Measurements from ENCODE around the gene BDH1. TPM values are rescaled to one million over a fixed set of nuclear protein-coding genes. Genes with fewer than 3 reads are reported as not detected.

Gene BDH1
- total RNA-seq, 2 experiments from 2014 or later, result 54.2 to 55.8 TPM

GRCh38 chr3:197499427-197499826 is 56.3 kb downstream of the BDH1 start:
- Mint-ChIP-seq H3K9me3 (peaks cover 4% of the 10 kb centered on the region), H3K36me3 (ENCODE audit: low read depth) (no peaks in the 10 kb centered on the region), H3K27ac (no peak overlapping the region), H3K4me3 (no peak overlapping the region), H3K4me1 (no peaks in the 10 kb centered on the region), H3K27me3 (no peaks in the 10 kb centered on the region)
- ChIA-PET CTCF (interaction anchor here (1.2 kb wide), 1 partner anchor 243 kb away, joined by 3 read pairs; no protein-coding TSS in a partner anchor), POLR2A (no interaction called here)
- DNase-seq, result no peak

- no peak overlapping the region for H3K4me3 Mint-ChIP-seq
- no peaks in the 10 kb centered on the region for H3K36me3 Mint-ChIP-seq (ENCODE audit: low read depth)
- H3K4me1 Mint-ChIP-seq, result no peaks in the 10 kb centered on the region
- ChIA-PET CTCF (no interaction called here), POLR2A (no interaction called here)
- H3K9me3 Mint-ChIP-seq, result peaks cover 4% of the 10 kb centered on the region
- no peak overlapping the region for H3K27ac Mint-ChIP-seq
- DNase-seq, result no peak
- H3K27me3 Mint-ChIP-seq, result peaks cover 7% of the 10 kb centered on the region
Observed at GRCh38 chr3:197498499-197499241, 57.1 kb downstream of the BDH1 start.

- ChIA-PET POLR2A (no interaction called here), CTCF (no interaction called here)
- Mint-ChIP-seq H3K4me3 (no peak overlapping the region), H3K4me1 (no peaks in the 10 kb centered on the region), H3K27ac (no peak overlapping the region), H3K27me3 (peaks cover 11% of the 10 kb centered on the region), H3K9me3 (peaks cover 4% of the 10 kb centered on the region), H3K36me3 (ENCODE audit: low read depth) (no peaks in the 10 kb centered on the region)
- no peak for DNase-seq
Observed at GRCh38 chr3:197496746-197497125, 59.0 kb downstream of the BDH1 start.

GRCh38 chr3:197495999-197496745 is 59.6 kb downstream of the BDH1 start:
- Mint-ChIP-seq H3K27me3 (peaks cover 11% of the 10 kb centered on the region), H3K4me1 (no peaks in the 10 kb centered on the region), H3K27ac (no peak overlapping the region), H3K9me3 (peaks cover 4% of the 10 kb centered on the region), H3K36me3 (ENCODE audit: low read depth) (no peaks in the 10 kb centered on the region), H3K4me3 (no peak overlapping the region)
- CTCF ChIA-PET, result no interaction called here
- POLR2A ChIA-PET, result no interaction called here
- DNase-seq, result no peak

- no peak for DNase-seq
- H3K27ac Mint-ChIP-seq, result no peak overlapping the region
- H3K9me3 Mint-ChIP-seq, result peaks cover 4% of the 10 kb centered on the region
- ChIA-PET POLR2A (no interaction called here), CTCF (interaction anchor here (0.7 kb wide), 1 partner anchor 16 kb away, joined by 3 read pairs; no protein-coding TSS in a partner anchor)
- H3K4me3 Mint-ChIP-seq, result no peak overlapping the region
- H3K4me1 Mint-ChIP-seq, result no peaks in the 10 kb centered on the region
- no peaks in the 10 kb centered on the region for H3K36me3 Mint-ChIP-seq (ENCODE audit: low read depth)
- H3K27me3 Mint-ChIP-seq, result peaks cover 11% of the 10 kb centered on the region
Observed at GRCh38 chr3:197495499-197495898, 60.3 kb downstream of the BDH1 start.

GRCh38 chr3:197495059-197495455 is 60.7 kb downstream of the BDH1 start:
- Mint-ChIP-seq H3K27ac (no peak overlapping the region), H3K27me3 (peaks cover 11% of the 10 kb centered on the region), H3K4me1 (no peaks in the 10 kb centered on the region), H3K4me3 (no peak overlapping the region), H3K36me3 (ENCODE audit: low read depth) (no peaks in the 10 kb centered on the region), H3K9me3 (peaks cover 4% of the 10 kb centered on the region)
- DNase-seq, result no peak
- ChIA-PET POLR2A (no interaction called here), CTCF (interaction anchor here (0.7 kb wide), 1 partner anchor 16 kb away, joined by 3 read pairs; no protein-coding TSS in a partner anchor)

GRCh38 chr3:197494366-197495058 is 61.3 kb downstream of the BDH1 start:
- no peaks in the 10 kb centered on the region for H3K36me3 Mint-ChIP-seq (ENCODE audit: low read depth)
- H3K4me1 Mint-ChIP-seq, result no peaks in the 10 kb centered on the region
- H3K27ac Mint-ChIP-seq, result no peak overlapping the region
- H3K9me3 Mint-ChIP-seq, result peaks cover 4% of the 10 kb centered on the region
- peaks cover 11% of the 10 kb centered on the region for H3K27me3 Mint-ChIP-seq
- POLR2A ChIA-PET, result no interaction called here
- H3K4me3 Mint-ChIP-seq, result no peak overlapping the region
- DNase-seq, result no peak
- CTCF ChIA-PET, result no interaction called here

- ChIA-PET POLR2A (no interaction called here), CTCF (no interaction called here)
- no peak overlapping the region for H3K27ac Mint-ChIP-seq
- H3K27me3 Mint-ChIP-seq, result peaks cover 15% of the 10 kb centered on the region
- DNase-seq, result no peak
- H3K4me3 Mint-ChIP-seq, result no peak overlapping the region
- peaks cover 2% of the 10 kb centered on the region for H3K9me3 Mint-ChIP-seq
- no peaks in the 10 kb centered on the region for H3K4me1 Mint-ChIP-seq
- H3K36me3 Mint-ChIP-seq (ENCODE audit: low read depth), result no peaks in the 10 kb centered on the region
Observed at GRCh38 chr3:197493049-197493448, 62.7 kb downstream of the BDH1 start.

- Mint-ChIP-seq H3K36me3 (ENCODE audit: low read depth) (no peaks in the 10 kb centered on the region), H3K4me1 (no peaks in the 10 kb centered on the region), H3K27me3 (peaks cover 17% of the 10 kb centered on the region), H3K27ac (no peak overlapping the region), H3K9me3 (no peaks in the 10 kb centered on the region), H3K4me3 (no peak overlapping the region)
- no peak for DNase-seq
- ChIA-PET CTCF (no interaction called here), POLR2A (no interaction called here)
Observed at GRCh38 chr3:197491923-197492664, 63.7 kb downstream of the BDH1 start.

GRCh38 chr3:197491478-197491877 is 64.3 kb downstream of the BDH1 start:
- CTCF ChIA-PET, result no interaction called here
- Mint-ChIP-seq H3K36me3 (ENCODE audit: low read depth) (no peaks in the 10 kb centered on the region), H3K4me3 (no peak overlapping the region), H3K27ac (no peak overlapping the region), H3K9me3 (no peaks in the 10 kb centered on the region), H3K27me3 (peaks cover 23% of the 10 kb centered on the region), H3K4me1 (no peaks in the 10 kb centered on the region)
- POLR2A ChIA-PET, result no interaction called here
- DNase-seq, result no peak

GRCh38 chr3:197490098-197491058 is 65.4 kb downstream of the BDH1 start:
- ChIA-PET POLR2A (no interaction called here), CTCF (no interaction called here)
- Mint-ChIP-seq H3K9me3 (no peaks in the 10 kb centered on the region), H3K36me3 (ENCODE audit: low read depth) (no peaks in the 10 kb centered on the region), H3K4me1 (no peaks in the 10 kb centered on the region), H3K4me3 (no peak overlapping the region), H3K27me3 (peaks cover 25% of the 10 kb centered on the region), H3K27ac (no peak overlapping the region)
- no peak for DNase-seq

GRCh38 chr3:197487911-197488391 is 67.8 kb downstream of the BDH1 start:
- POLR2A ChIA-PET, result no interaction called here
- CTCF ChIA-PET, result interaction anchor here (1.0 to 1.1 kb wide), 2 partner anchors 90 to 231 kb away, joined by 3 to 4 read pairs; no protein-coding TSS in a partner anchor

More at GRCh38 chr3:197487911-197488391, 67.8 kb downstream of the BDH1 start:
- peaks cover 13% of the 10 kb centered on the region for H3K27me3 Mint-ChIP-seq
- H3K4me1 Mint-ChIP-seq, result no peaks in the 10 kb centered on the region
- H3K4me3 Mint-ChIP-seq, result no peak overlapping the region
- no peak overlapping the region for H3K27ac Mint-ChIP-seq
- no peaks in the 10 kb centered on the region for H3K36me3 Mint-ChIP-seq (ENCODE audit: low read depth)
- no peaks in the 10 kb centered on the region for H3K9me3 Mint-ChIP-seq
- no peak for DNase-seq
